Measurements from ENCODE around the gene TIE1. TPM values are rescaled to one million over a fixed set of nuclear protein-coding genes. Genes with fewer than 3 reads are reported as not detected.

The TIE1 gene
- total RNA-seq, 1 experiment from 2014 or later: not detected

- no peak overlapping the region for H2AFZ ChIP-seq
- peaks cover 12% of the 10 kb centered on the region; the same call in 1 of the 2 replicates for H3F3A ChIP-seq (ENCODE audit: insufficient read depth, low read depth)
- H3K9me3 ChIP-seq (ENCODE audit: insufficient read depth, low read depth): no peaks in the 10 kb centered on the region
- DNase-seq: no peak
- H3K4me2 ChIP-seq: no peak overlapping the region
- H3K4me3 ChIP-seq: no peak overlapping the region
- intact Hi-C loops (cut with micrococcal nuclease; ENCODE audit: unreplicated experiment): no loop called here
- H3K27me3 ChIP-seq (ENCODE audit: insufficient read depth, low read depth): no peaks in the 10 kb centered on the region
- no TSS peak for BruUV-seq (replicated peaks)
- peaks cover 4% of the 10 kb centered on the region for H3K4me1 ChIP-seq (replicated peaks; ENCODE audit: insufficient read depth)
- H3K36me3 ChIP-seq (ENCODE audit: low read depth): no peaks in the 10 kb centered on the region
- H3K79me2 ChIP-seq (ENCODE audit: low read depth): peaks cover 9% of the 10 kb centered on the region
- TF ChIP-seq EZH2 (IDR thresholded peaks at IDR 0.05; ENCODE audit: low read depth) (no peak), CTCF (conservative IDR thresholded peaks at IDR 0.05) (no peak)
- no peaks in the 10 kb centered on the region for H3K9me2 ChIP-seq (ENCODE audit: insufficient read depth)
- H3K27ac ChIP-seq: no peak overlapping the region
- ChIA-PET POLR2A (ENCODE audit: unreplicated experiment) (no interaction called here), CTCF (no interaction called here)
- no peaks in the 10 kb centered on the region for H4K20me1 ChIP-seq (ENCODE audit: insufficient read depth)
Observed at GRCh38 chr1:43279161-43279560, 21.6 kb upstream of the TIE1 start.

- no TSS peak for BruUV-seq (replicated peaks)
- Histone ChIP-seq H3K4me1 (replicated peaks; ENCODE audit: insufficient read depth) (peaks cover 9% of the 10 kb centered on the region), H3K4me2 (no peak overlapping the region), H3K9me2 (ENCODE audit: insufficient read depth) (no peaks in the 10 kb centered on the region), H3K79me2 (ENCODE audit: low read depth) (peaks cover 14% of the 10 kb centered on the region), H3K27me3 (ENCODE audit: insufficient read depth, low read depth) (no peaks in the 10 kb centered on the region), H3K36me3 (ENCODE audit: low read depth) (no peaks in the 10 kb centered on the region), H4K20me1 (ENCODE audit: insufficient read depth) (no peaks in the 10 kb centered on the region), H3F3A (ENCODE audit: insufficient read depth, low read depth) (peaks cover 8% of the 10 kb centered on the region; the same call in 1 of the 2 replicates), H3K4me3 (no peak overlapping the region), H3K9me3 (ENCODE audit: insufficient read depth, low read depth) (no peaks in the 10 kb centered on the region), H3K27ac (no peak overlapping the region), H2AFZ (no peak overlapping the region)
- POLR2A ChIA-PET (ENCODE audit: unreplicated experiment): no interaction called here
- TF ChIP-seq EZH2 (IDR thresholded peaks at IDR 0.05; ENCODE audit: low read depth) (no peak), CTCF (conservative IDR thresholded peaks at IDR 0.05) (no peak)
- intact Hi-C loops (cut with micrococcal nuclease; ENCODE audit: unreplicated experiment): no loop called here
- CTCF ChIA-PET: no interaction called here
- no peak for DNase-seq
Observed at GRCh38 chr1:43279666-43280065, 21.1 kb upstream of the TIE1 start.

GRCh38 chr1:43280692-43281091 lies 20.1 kb upstream of the TIE1 start:
- CTCF ChIA-PET: no interaction called here
- POLR2A ChIA-PET (ENCODE audit: unreplicated experiment): interaction anchor here (0.5 to 0.6 kb wide), 2 partner anchors 10 to 61 kb away, joined by 4 to 16 read pairs; no protein-coding TSS in a partner anchor
- TF ChIP-seq CTCF (conservative IDR thresholded peaks at IDR 0.05): no peak
- no peak for TF ChIP-seq EZH2 (IDR thresholded peaks at IDR 0.05; ENCODE audit: low read depth)

More at GRCh38 chr1:43280692-43281091, 20.1 kb upstream of the TIE1 start:
- Histone ChIP-seq H3K9me3 (ENCODE audit: insufficient read depth, low read depth) (no peaks in the 10 kb centered on the region), H3K9me2 (ENCODE audit: insufficient read depth) (no peaks in the 10 kb centered on the region), H2AFZ (no peak overlapping the region), H3K4me1 (replicated peaks; ENCODE audit: insufficient read depth) (peaks cover 16% of the 10 kb centered on the region), H3K79me2 (ENCODE audit: low read depth) (peaks cover 20% of the 10 kb centered on the region), H3F3A (ENCODE audit: insufficient read depth, low read depth) (peaks cover 2% of the 10 kb centered on the region; the same call in 1 of the 2 replicates), H3K36me3 (ENCODE audit: low read depth) (no peaks in the 10 kb centered on the region), H3K27ac (no peak overlapping the region), H3K27me3 (ENCODE audit: insufficient read depth, low read depth) (no peaks in the 10 kb centered on the region), H3K4me2 (no peak overlapping the region), H3K4me3 (no peak overlapping the region), H4K20me1 (ENCODE audit: insufficient read depth) (no peaks in the 10 kb centered on the region)
- intact Hi-C loops (cut with micrococcal nuclease; ENCODE audit: unreplicated experiment): no loop called here
- DNase-seq: no peak
- no TSS peak for BruUV-seq (replicated peaks)
